Osteocyte (in vitro differentiated cells): ENCODE results near the gene GALNT17. TPM values are rescaled to one million over a fixed set of nuclear protein-coding genes. Genes with fewer than 3 reads are reported as not detected.

Experiments used
- DNase-seq: peaks from one replicate; pipeline ENCODE4 v3.0.0; 2021; ENCODE audit warnings: mixed read lengths; ENCODE audit not compliant: unreplicated experiment; ENCODE audit errors: extremely low spot score
- H3K27ac Mint-ChIP-seq: one replicate; pipeline ENCODE4 v1.8.0; 2021; ENCODE audit warnings: mild to moderate bottlenecking, mixed read lengths; ENCODE audit not compliant: unreplicated experiment
- H3K27me3 Mint-ChIP-seq: one replicate; pipeline ENCODE4 v1.8.0; 2021; ENCODE audit warnings: mixed read lengths; ENCODE audit not compliant: unreplicated experiment
- H3K36me3 Mint-ChIP-seq: one replicate; pipeline ENCODE4 v1.8.0; 2021; ENCODE audit warnings: mixed read lengths; ENCODE audit not compliant: unreplicated experiment
- H3K4me1 Mint-ChIP-seq: one replicate; pipeline ENCODE4 v1.8.0; 2021; ENCODE audit warnings: mixed read lengths; ENCODE audit not compliant: unreplicated experiment
- H3K4me3 Mint-ChIP-seq: one replicate; pipeline ENCODE4 v1.8.0; 2021; ENCODE audit warnings: mild to moderate bottlenecking, moderate library complexity, mixed read lengths; ENCODE audit not compliant: unreplicated experiment
- H3K9me3 Mint-ChIP-seq: one replicate; pipeline ENCODE4 v1.8.0; 2021; ENCODE audit warnings: mixed read lengths; ENCODE audit not compliant: unreplicated experiment
- total RNA-seq: library from RNA; stranded (reverse); gene quantifications from 2 replicates; pipeline ENCODE4 v1.2.1, GENCODE V29; 2021
- TF ChIP-seq, protein P1 (sequence below): fragments of 200-600 bp; sonication (generic); IDR thresholded peaks from 2 replicates; pipeline ENCODE4 v1.5.0; 2021; ENCODE audit warnings: antibody characterized with exemption, mild to moderate bottlenecking, moderate library complexity

Gene GALNT17
- total RNA-seq, 1 donor from 2014 or later = 1.4 TPM

DNA sequence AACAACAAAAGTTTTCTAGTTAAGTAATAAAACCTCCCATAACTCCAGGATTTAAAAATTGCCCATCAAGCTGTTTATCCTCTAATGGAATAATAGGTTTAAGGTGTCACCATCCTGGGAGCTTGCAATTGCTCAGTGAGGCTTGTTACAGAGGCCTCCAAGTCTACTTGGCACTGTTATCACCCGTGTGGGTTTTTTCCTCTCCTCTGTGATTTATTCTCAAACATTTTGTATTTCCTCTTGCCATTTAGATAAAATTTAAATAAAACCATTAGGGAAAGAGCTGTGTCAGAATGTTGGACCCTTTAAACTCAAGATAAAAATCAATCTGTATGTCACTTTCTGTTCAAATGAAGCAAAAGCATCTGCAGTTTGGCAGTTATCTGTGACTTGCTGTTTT lies 202.6 kb downstream of the GALNT17 start:
- DNase-seq = no peak
- Mint-ChIP-seq H3K27ac (no peak overlapping the region), H3K4me3 (no peak overlapping the region), H3K27me3 (no peaks in the 10 kb centered on the region), H3K4me1 (no peaks in the 10 kb centered on the region), H3K36me3 (no peaks in the 10 kb centered on the region), H3K9me3 (peaks cover 9% of the 10 kb centered on the region)
- TF ChIP-seq, protein P1, sequence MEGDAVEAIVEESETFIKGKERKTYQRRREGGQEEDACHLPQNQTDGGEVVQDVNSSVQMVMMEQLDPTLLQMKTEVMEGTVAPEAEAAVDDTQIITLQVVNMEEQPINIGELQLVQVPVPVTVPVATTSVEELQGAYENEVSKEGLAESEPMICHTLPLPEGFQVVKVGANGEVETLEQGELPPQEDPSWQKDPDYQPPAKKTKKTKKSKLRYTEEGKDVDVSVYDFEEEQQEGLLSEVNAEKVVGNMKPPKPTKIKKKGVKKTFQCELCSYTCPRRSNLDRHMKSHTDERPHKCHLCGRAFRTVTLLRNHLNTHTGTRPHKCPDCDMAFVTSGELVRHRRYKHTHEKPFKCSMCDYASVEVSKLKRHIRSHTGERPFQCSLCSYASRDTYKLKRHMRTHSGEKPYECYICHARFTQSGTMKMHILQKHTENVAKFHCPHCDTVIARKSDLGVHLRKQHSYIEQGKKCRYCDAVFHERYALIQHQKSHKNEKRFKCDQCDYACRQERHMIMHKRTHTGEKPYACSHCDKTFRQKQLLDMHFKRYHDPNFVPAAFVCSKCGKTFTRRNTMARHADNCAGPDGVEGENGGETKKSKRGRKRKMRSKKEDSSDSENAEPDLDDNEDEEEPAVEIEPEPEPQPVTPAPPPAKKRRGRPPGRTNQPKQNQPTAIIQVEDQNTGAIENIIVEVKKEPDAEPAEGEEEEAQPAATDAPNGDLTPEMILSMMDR = no peak

GRCh38 chr7:71338866-71339265 lies 206.9 kb downstream of the GALNT17 start:
- Mint-ChIP-seq H3K27me3 (no peaks in the 10 kb centered on the region), H3K4me1 (no peaks in the 10 kb centered on the region), H3K36me3 (no peaks in the 10 kb centered on the region), H3K4me3 (no peak overlapping the region), H3K27ac (no peak overlapping the region), H3K9me3 (peaks cover 25% of the 10 kb centered on the region)
- no peak for DNase-seq
- TF ChIP-seq, protein P1 = no peak

GRCh38 chr7:71339924-71340323 lies 208.0 kb downstream of the GALNT17 start:
- Mint-ChIP-seq H3K27me3 (no peaks in the 10 kb centered on the region), H3K9me3 (peaks cover 29% of the 10 kb centered on the region), H3K4me3 (no peak overlapping the region), H3K4me1 (no peaks in the 10 kb centered on the region), H3K36me3 (no peaks in the 10 kb centered on the region), H3K27ac (no peak overlapping the region)
- TF ChIP-seq, protein P1 = no peak
- no peak for DNase-seq

GRCh38 chr7:71342202-71342601 lies 210.3 kb downstream of the GALNT17 start:
- no peaks in the 10 kb centered on the region for H3K36me3 Mint-ChIP-seq
- no peak overlapping the region for H3K27ac Mint-ChIP-seq
- no peak overlapping the region for H3K4me3 Mint-ChIP-seq
- peaks cover 30% of the 10 kb centered on the region for H3K9me3 Mint-ChIP-seq
- TF ChIP-seq, protein P1 = no peak
- no peak for DNase-seq
- no peaks in the 10 kb centered on the region for H3K27me3 Mint-ChIP-seq
- H3K4me1 Mint-ChIP-seq = no peaks in the 10 kb centered on the region

GRCh38 chr7:71343039-71343438 lies 211.1 kb downstream of the GALNT17 start:
- no peaks in the 10 kb centered on the region for H3K27me3 Mint-ChIP-seq
- H3K4me1 Mint-ChIP-seq = no peaks in the 10 kb centered on the region
- peaks cover 30% of the 10 kb centered on the region for H3K9me3 Mint-ChIP-seq
- H3K27ac Mint-ChIP-seq = no peak overlapping the region
- H3K4me3 Mint-ChIP-seq = no peak overlapping the region
- no peak for DNase-seq
- TF ChIP-seq, protein P1 = no peak
- no peaks in the 10 kb centered on the region for H3K36me3 Mint-ChIP-seq
